ENCODE results near the gene SLC38A2. TPM values are rescaled to one million over a fixed set of nuclear protein-coding genes. Genes with fewer than 3 reads are reported as not detected.

Gene SLC38A2
- total RNA-seq, 1 donor from 2014 or later: 421 TPM

- Histone ChIP-seq H3K9me3 (ENCODE audit: insufficient read depth, low read depth, low read length) (no peaks in the 10 kb centered on the region), H3K27ac (ENCODE audit: low read depth, low read length) (peak overlapping the region; percentile 99), H3K27me3 (ENCODE audit: insufficient read depth, low read length) (no peaks in the 10 kb centered on the region), H3K36me3 (ENCODE audit: insufficient read depth, low read length) (no peaks in the 10 kb centered on the region), H3K4me2 (ENCODE audit: low read length) (peak overlapping the region; percentile 95), H4K20me1 (ENCODE audit: insufficient read depth, low read length) (no peaks in the 10 kb centered on the region), H3K4me3 (ENCODE audit: insufficient read depth, low read depth, low read length) (peak overlapping the region; percentile 65), H3K79me2 (ENCODE audit: insufficient read depth, low read length) (peaks cover 13% of the 10 kb centered on the region), H3K4me1 (ENCODE audit: insufficient read depth, low read length) (peaks cover 54% of the 10 kb centered on the region), H2AFZ (ENCODE audit: low read depth, low read length) (peak overlapping the region; percentile 37), H3K9ac (ENCODE audit: low read length) (peak overlapping the region; percentile 97)
- no peaks in the 10 kb centered on the region for H3K36me3 Mint-ChIP-seq (ENCODE audit: low read depth, unreplicated experiment)
- no peaks in the 10 kb centered on the region for H3K9me3 Mint-ChIP-seq (ENCODE audit: unreplicated experiment)
- peak overlapping the region; percentile 98 for H3K27ac Mint-ChIP-seq (ENCODE audit: unreplicated experiment)
- DNase-seq (ENCODE audit: low read depth) (peak; percentile 90), FAIRE-seq (no peak)
- H3K4me1 Mint-ChIP-seq (ENCODE audit: low read depth, unreplicated experiment): peaks cover 39% of the 10 kb centered on the region
- TF ChIP-seq CTCF (IDR thresholded peaks at IDR 0.05; ENCODE audit: insufficient read depth, low read depth, low read length): no peak
- TF ChIP-seq EZH2 (IDR thresholded peaks at IDR 0.05; ENCODE audit: insufficient read depth, low read length): no peak
- no peaks in the 10 kb centered on the region for H3K27me3 Mint-ChIP-seq (ENCODE audit: low read depth, unreplicated experiment)
- peak overlapping the region; percentile 87 for H3K4me3 Mint-ChIP-seq (ENCODE audit: unreplicated experiment)
Observed at GRCh38 chr12:46383654-46384450, 11.3 kb upstream of the SLC38A2 start.

GRCh38 chr12:46382964-46383653 is 10.5 kb upstream of the SLC38A2 start:
- Mint-ChIP-seq H3K27ac (ENCODE audit: unreplicated experiment) (peak overlapping the region; percentile 97), H3K4me3 (ENCODE audit: unreplicated experiment) (peak overlapping the region; percentile 85), H3K27me3 (ENCODE audit: low read depth, unreplicated experiment) (no peaks in the 10 kb centered on the region), H3K9me3 (ENCODE audit: unreplicated experiment) (no peaks in the 10 kb centered on the region), H3K4me1 (ENCODE audit: low read depth, unreplicated experiment) (peaks cover 33% of the 10 kb centered on the region), H3K36me3 (ENCODE audit: low read depth, unreplicated experiment) (no peaks in the 10 kb centered on the region)
- DNase-seq (ENCODE audit: low read depth) (peak; percentile 91), FAIRE-seq (no peak)
- no peaks in the 10 kb centered on the region for H4K20me1 ChIP-seq (ENCODE audit: insufficient read depth, low read length)
- peak overlapping the region; percentile 99 for H3K27ac ChIP-seq (ENCODE audit: low read depth, low read length)
- peak overlapping the region; percentile 51 for H2AFZ ChIP-seq (ENCODE audit: low read depth, low read length)
- peak overlapping the region; percentile 65 for H3K4me3 ChIP-seq (ENCODE audit: insufficient read depth, low read depth, low read length)
- H3K9ac ChIP-seq (ENCODE audit: low read length): peak overlapping the region; percentile 97
- TF ChIP-seq EZH2 (IDR thresholded peaks at IDR 0.05; ENCODE audit: insufficient read depth, low read length): no peak
- no peak for TF ChIP-seq CTCF (IDR thresholded peaks at IDR 0.05; ENCODE audit: insufficient read depth, low read depth, low read length)
- peak overlapping the region; percentile 95 for H3K4me2 ChIP-seq (ENCODE audit: low read length)
- no peaks in the 10 kb centered on the region for H3K9me3 ChIP-seq (ENCODE audit: insufficient read depth, low read depth, low read length)
- H3K4me1 ChIP-seq (ENCODE audit: insufficient read depth, low read length): peaks cover 46% of the 10 kb centered on the region
- no peaks in the 10 kb centered on the region for H3K27me3 ChIP-seq (ENCODE audit: insufficient read depth, low read length)
- H3K36me3 ChIP-seq (ENCODE audit: insufficient read depth, low read length): no peaks in the 10 kb centered on the region
- peaks cover 13% of the 10 kb centered on the region for H3K79me2 ChIP-seq (ENCODE audit: insufficient read depth, low read length)
